Measurements from ENCODE around the gene DDC. TPM values are rescaled to one million over a fixed set of nuclear protein-coding genes. Genes with fewer than 3 reads are reported as not detected.

Gene DDC
- total RNA-seq, 3 donors from 2014 or later (not counting 1 experiment from before 2014, with no cell fraction given) = not detected

DNA sequence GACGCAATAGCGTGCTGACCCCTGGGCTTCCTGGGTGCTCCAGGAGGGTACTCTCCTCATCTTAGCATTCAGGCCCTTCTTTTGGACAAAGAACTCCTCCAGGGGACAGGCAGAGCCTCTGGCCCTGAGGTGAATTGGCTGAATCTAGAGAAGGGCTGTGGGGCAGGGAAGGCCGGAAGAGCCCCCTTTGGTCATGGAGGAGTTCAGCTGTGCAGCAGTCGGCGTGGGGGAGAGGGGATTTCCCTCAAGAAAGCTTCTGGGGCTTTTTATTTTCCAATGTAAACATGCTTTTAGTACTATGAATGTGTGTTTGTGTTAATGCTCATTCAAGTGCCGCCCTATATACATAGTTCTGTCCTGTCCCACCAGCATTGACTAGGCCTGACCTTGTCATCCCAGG is 153.9 kb downstream of the DDC start:
- Mint-ChIP-seq H3K9me3 (no peaks in the 10 kb centered on the region), H3K4me3 (no peak overlapping the region), H3K36me3 (no peaks in the 10 kb centered on the region), H3K4me1 (peaks cover 40 to 55% of the 10 kb centered on the region in 2 donors), H3K27me3 (ENCODE audit: low read depth in 2 of 2) (no peaks in the 10 kb centered on the region), H3K27ac (peak overlapping the region; percentile 9 to 91)
- 57% methylated on average over 6 of the region's 6 CpGs for WGBS (ENCODE audit: insufficient coverage)
- Histone ChIP-seq H3K36me3 (ENCODE audit: control insufficient read depth, insufficient read depth, low read length) (no peaks in the 10 kb centered on the region), H3K9me3 (ENCODE audit: control insufficient read depth, insufficient read depth, low read length) (no peaks in the 10 kb centered on the region), H3K4me3 (ENCODE audit: low read length) (no peak overlapping the region), H3K4me1 (ENCODE audit: control insufficient read depth, insufficient read depth, low read length) (peaks cover 62% of the 10 kb centered on the region), H3K27ac (ENCODE audit: low read length) (peak overlapping the region; percentile 60), H3K27me3 (ENCODE audit: control insufficient read depth, insufficient read depth, low read length) (no peaks in the 10 kb centered on the region)
- TF ChIP-seq, protein P1, sequence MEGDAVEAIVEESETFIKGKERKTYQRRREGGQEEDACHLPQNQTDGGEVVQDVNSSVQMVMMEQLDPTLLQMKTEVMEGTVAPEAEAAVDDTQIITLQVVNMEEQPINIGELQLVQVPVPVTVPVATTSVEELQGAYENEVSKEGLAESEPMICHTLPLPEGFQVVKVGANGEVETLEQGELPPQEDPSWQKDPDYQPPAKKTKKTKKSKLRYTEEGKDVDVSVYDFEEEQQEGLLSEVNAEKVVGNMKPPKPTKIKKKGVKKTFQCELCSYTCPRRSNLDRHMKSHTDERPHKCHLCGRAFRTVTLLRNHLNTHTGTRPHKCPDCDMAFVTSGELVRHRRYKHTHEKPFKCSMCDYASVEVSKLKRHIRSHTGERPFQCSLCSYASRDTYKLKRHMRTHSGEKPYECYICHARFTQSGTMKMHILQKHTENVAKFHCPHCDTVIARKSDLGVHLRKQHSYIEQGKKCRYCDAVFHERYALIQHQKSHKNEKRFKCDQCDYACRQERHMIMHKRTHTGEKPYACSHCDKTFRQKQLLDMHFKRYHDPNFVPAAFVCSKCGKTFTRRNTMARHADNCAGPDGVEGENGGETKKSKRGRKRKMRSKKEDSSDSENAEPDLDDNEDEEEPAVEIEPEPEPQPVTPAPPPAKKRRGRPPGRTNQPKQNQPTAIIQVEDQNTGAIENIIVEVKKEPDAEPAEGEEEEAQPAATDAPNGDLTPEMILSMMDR (IDR thresholded peaks at IDR 0.05) = no peak
- intact Hi-C loops (cut with micrococcal nuclease) = no loop called here
- no peak for ATAC-seq
- no peak for DNase-seq

DNA sequence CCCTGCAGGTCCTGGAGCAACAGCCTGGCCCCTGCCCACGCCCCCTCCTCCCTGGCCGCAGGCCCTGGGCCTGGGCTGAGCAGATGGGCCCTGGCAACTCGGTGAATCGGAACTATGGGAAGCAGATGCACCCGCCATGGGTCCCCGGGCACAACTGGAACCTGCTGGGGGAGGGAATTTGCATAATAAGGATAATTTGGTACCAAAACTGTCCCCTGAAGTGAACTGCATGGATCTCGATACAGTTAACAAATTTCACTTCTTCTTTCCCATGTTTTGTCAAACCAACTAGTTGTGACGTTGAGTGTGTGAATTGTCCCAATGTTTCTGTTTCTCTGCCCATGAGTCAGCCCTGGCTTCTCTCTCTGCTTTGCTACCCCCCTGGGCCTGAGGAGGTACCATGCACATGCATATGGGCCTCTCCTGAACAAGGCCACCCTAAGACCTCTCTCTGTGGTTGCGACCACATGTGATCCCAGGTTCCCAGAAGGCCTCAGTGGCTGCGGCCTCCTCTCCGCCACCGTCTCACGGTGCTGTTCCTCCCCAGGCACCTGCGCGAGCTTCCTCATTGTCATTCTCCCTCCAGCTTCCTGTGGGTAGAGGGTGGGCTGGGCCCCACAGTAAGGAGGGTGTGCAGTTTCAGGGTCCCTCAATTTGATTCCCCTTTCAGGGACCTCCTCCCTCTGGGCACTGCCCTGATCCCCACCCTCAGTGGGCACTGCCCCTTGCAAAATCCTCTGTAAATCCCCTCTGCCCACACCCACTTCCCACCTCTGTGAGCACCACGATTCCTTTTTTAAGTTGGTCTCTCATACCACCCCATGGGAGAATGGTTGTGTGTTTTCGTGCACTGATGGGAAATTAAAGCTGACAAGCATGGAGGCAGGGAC is 155.1 kb downstream of the DDC start:
- H3K4me3 ChIP-seq (ENCODE audit: low read length) = no peak overlapping the region
- H3K27me3 Mint-ChIP-seq (ENCODE audit: low read depth in 2 of 2) = no peaks in the 10 kb centered on the region
- TF ChIP-seq, protein P1 (IDR thresholded peaks at IDR 0.05) = no peak
- peaks cover 4% of the 10 kb centered on the region for H3K36me3 ChIP-seq (ENCODE audit: control insufficient read depth, insufficient read depth, low read length)
- H3K9me3 Mint-ChIP-seq = no peaks in the 10 kb centered on the region
- intact Hi-C loops (cut with micrococcal nuclease) = no loop called here
- peak in 2 of 3 donors; percentile 36 to 50 for ATAC-seq
- peak overlapping the region; percentile 60 for H3K27ac ChIP-seq (ENCODE audit: low read length)
- H3K27me3 ChIP-seq (ENCODE audit: control insufficient read depth, insufficient read depth, low read length) = no peaks in the 10 kb centered on the region
- H3K27ac Mint-ChIP-seq = peak overlapping the region; percentile 72 to 91
- peaks cover 67% of the 10 kb centered on the region for H3K4me1 ChIP-seq (ENCODE audit: control insufficient read depth, insufficient read depth, low read length)
- peaks cover 48 to 67% of the 10 kb centered on the region in 2 donors for H3K4me1 Mint-ChIP-seq
- no peak for DNase-seq
- 37% methylated on average over 15 of the region's 17 CpGs for WGBS (ENCODE audit: insufficient coverage)
- H3K9me3 ChIP-seq (ENCODE audit: control insufficient read depth, insufficient read depth, low read length) = no peaks in the 10 kb centered on the region
- H3K4me3 Mint-ChIP-seq = no peak overlapping the region
- H3K36me3 Mint-ChIP-seq = no peaks in the 10 kb centered on the region

Other genes with a start within 250 kb of the DDC start
- gene FIGNL1, start 115.1 kb downstream of the DDC start, total RNA-seq = 10 to 100 TPM in 1 of 3 donors, 1 to 10 TPM in 2; 5.5 to 12.6 (median 7.6) TPM
- gene GRB10, start 217.5 kb upstream of the DDC start, total RNA-seq = 10 to 100 TPM in 1 of 3 donors, 1 to 10 TPM in 1, under 1 TPM in 1; 0.16 to 24.4 (median 1.4) TPM